WTC11 (cell line): ENCODE results near the gene RPS21. TPM values are rescaled to one million over a fixed set of nuclear protein-coding genes. Genes with fewer than 3 reads are reported as not detected.

Experiments
- ATAC-seq: fragments of 200-7000 bp; cut with Tn5 transposase; 2 replicates; pipeline ENCODE4 v1.10.0; 2021; ENCODE audit warnings: mild to moderate bottlenecking, moderate library complexity
- CTCF ChIA-PET: fragments of 300-600 bp; sonication (Branson Sonifier 250); formaldehyde crosslinking; loops from one replicate; lab custom pipeline; 2021; ENCODE audit warnings: antibody characterized with exemption; lab: Charles Lee
- POLR2A ChIA-PET: fragments of 350-600 bp; sonication (Branson Sonifier 250); formaldehyde crosslinking; loops from one replicate; lab custom pipeline; 2021; ENCODE audit warnings: antibody characterized with exemption; lab: Charles Lee
- DNase-seq: peaks from one replicate; pipeline ENCODE4 v3.0.0; 2021; ENCODE audit warnings: low spot score
- H3K27ac Mint-ChIP-seq: 2 replicates; pipeline ENCODE4 v1.8.0; 2021; ENCODE audit warnings: mixed read lengths
- H3K27me3 Mint-ChIP-seq: 2 replicates; pipeline ENCODE4 v1.8.0; 2021; ENCODE audit warnings: low read depth, mild to moderate bottlenecking, moderate library complexity, mixed read lengths
- H3K36me3 Mint-ChIP-seq: 2 replicates; pipeline ENCODE4 v1.8.0; 2021; ENCODE audit warnings: mixed read lengths
- H3K4me1 Mint-ChIP-seq: 2 replicates; pipeline ENCODE4 v1.8.0; 2022; ENCODE audit warnings: mixed read lengths
- H3K4me3 Mint-ChIP-seq: 2 replicates; pipeline ENCODE4 v1.8.0; 2021; ENCODE audit warnings: mild to moderate bottlenecking, moderate library complexity, mixed read lengths
- H3K9me3 Mint-ChIP-seq: 2 replicates; pipeline ENCODE4 v1.8.0; 2021; ENCODE audit warnings: mixed read lengths
- ELF4 ChIP-seq: sonication (generic); formaldehyde crosslinking; IDR thresholded peaks from 2 replicates; pipeline ENCODE4 v1.8.1; 2022; ENCODE audit warnings: low read depth, mild to moderate bottlenecking, moderate library complexity, missing genetic modification reagents
- GTF2I ChIP-seq: fragments of 250-450 bp; sonication (Bioruptor Pico); conservative IDR thresholded peaks from 2 replicates; pipeline ENCODE4 v1.4.0; 2021; ENCODE audit warnings: mild to moderate bottlenecking
- JUN ChIP-seq: sonication (generic); formaldehyde crosslinking; IDR thresholded peaks from 2 replicates; pipeline ENCODE4 v1.8.0; 2023; ENCODE audit warnings: mild to moderate bottlenecking, missing genetic modification reagents
- KAT7 ChIP-seq: sonication (generic); formaldehyde crosslinking; IDR thresholded peaks from 2 replicates; pipeline ENCODE4 v1.8.1; 2023; ENCODE audit warnings: missing genetic modification reagents, mild to moderate bottlenecking, borderline replicate concordance
- NFYB ChIP-seq: sonication (generic); formaldehyde crosslinking; conservative IDR thresholded peaks from 2 replicates; pipeline ENCODE4 v1.8.0; 2022; ENCODE audit warnings: low read depth, missing genetic modification reagents
- OVOL2 ChIP-seq: fragments of 250-450 bp; sonication (Bioruptor Pico); IDR thresholded peaks from 2 replicates; pipeline ENCODE4 v1.9.0; 2021; ENCODE audit warnings: mild to moderate bottlenecking, borderline replicate concordance
- RELA ChIP-seq: sonication (generic); formaldehyde crosslinking; IDR thresholded peaks from 2 replicates; pipeline ENCODE4 v1.8.1; 2022; ENCODE audit warnings: missing genetic modification reagents, mild to moderate bottlenecking, borderline replicate concordance
- RORB ChIP-seq: fragments of 250-450 bp; sonication (Bioruptor Pico); IDR thresholded peaks from 2 replicates; pipeline ENCODE4 v1.9.0; 2021; ENCODE audit warnings: mild to moderate bottlenecking
- SMAD4 ChIP-seq: sonication (generic); formaldehyde crosslinking; IDR thresholded peaks from 2 replicates; pipeline ENCODE4 v1.8.0; 2022; ENCODE audit warnings: mild to moderate bottlenecking, missing genetic modification reagents
- SOX15 ChIP-seq: fragments of 250-450 bp; sonication (Bioruptor Pico); IDR thresholded peaks from 2 replicates; pipeline ENCODE4 v1.9.0; 2021; ENCODE audit warnings: mild to moderate bottlenecking
- TEAD1 ChIP-seq: sonication (generic); formaldehyde crosslinking; IDR thresholded peaks from 2 replicates; pipeline ENCODE4 v1.8.0; 2022; ENCODE audit warnings: mild to moderate bottlenecking, missing genetic modification reagents
- ZNF396 ChIP-seq: fragments of 250-450 bp; sonication (Bioruptor Pico); IDR thresholded peaks from 2 replicates; pipeline ENCODE4 v1.8.0; 2021; ENCODE audit warnings: mild to moderate bottlenecking, moderate library complexity, borderline replicate concordance
- total RNA-seq: library from RNA; stranded (reverse); gene quantifications from 3 replicates; pipeline ENCODE4 v1.2.3, GENCODE V29; 2021
- TF ChIP-seq, protein P1 (sequence below): sonication (generic); formaldehyde crosslinking; conservative IDR thresholded peaks from 2 replicates; pipeline ENCODE4 v1.8.1; 2023; ENCODE audit warnings: mild to moderate bottlenecking, low read depth, missing genetic modification reagents, moderate library complexity
- TF ChIP-seq, protein P2 (sequence below): sonication (generic); formaldehyde crosslinking; IDR thresholded peaks from 2 replicates; pipeline ENCODE4 v1.8.1; 2023; ENCODE audit warnings: mild to moderate bottlenecking, missing genetic modification reagents, moderate library complexity
- TF ChIP-seq, protein P3 (sequence below): fragments of 250-450 bp; sonication (Bioruptor Pico); IDR thresholded peaks from 2 replicates; pipeline ENCODE4 v1.9.0; 2021; ENCODE audit warnings: mild to moderate bottlenecking, borderline replicate concordance
- TF ChIP-seq, protein P4 (sequence below): sonication (generic); formaldehyde crosslinking; IDR thresholded peaks from 2 replicates; pipeline ENCODE4 v1.8.0; 2022; ENCODE audit warnings: mild to moderate bottlenecking, missing genetic modification reagents
- TF ChIP-seq, protein P5 (sequence below): sonication (generic); formaldehyde crosslinking; IDR thresholded peaks from 2 replicates; pipeline ENCODE4 v1.8.0; 2023; ENCODE audit warnings: missing genetic modification reagents
- TF ChIP-seq, protein P6 (sequence below): fragments of 250-450 bp; sonication (Bioruptor Pico); IDR thresholded peaks from 2 replicates; pipeline ENCODE4 v1.8.0; 2021; ENCODE audit warnings: mild to moderate bottlenecking

RPS21 gene
- total RNA-seq, 1 experiment from 2014 or later, result 2,016 TPM

DNA sequence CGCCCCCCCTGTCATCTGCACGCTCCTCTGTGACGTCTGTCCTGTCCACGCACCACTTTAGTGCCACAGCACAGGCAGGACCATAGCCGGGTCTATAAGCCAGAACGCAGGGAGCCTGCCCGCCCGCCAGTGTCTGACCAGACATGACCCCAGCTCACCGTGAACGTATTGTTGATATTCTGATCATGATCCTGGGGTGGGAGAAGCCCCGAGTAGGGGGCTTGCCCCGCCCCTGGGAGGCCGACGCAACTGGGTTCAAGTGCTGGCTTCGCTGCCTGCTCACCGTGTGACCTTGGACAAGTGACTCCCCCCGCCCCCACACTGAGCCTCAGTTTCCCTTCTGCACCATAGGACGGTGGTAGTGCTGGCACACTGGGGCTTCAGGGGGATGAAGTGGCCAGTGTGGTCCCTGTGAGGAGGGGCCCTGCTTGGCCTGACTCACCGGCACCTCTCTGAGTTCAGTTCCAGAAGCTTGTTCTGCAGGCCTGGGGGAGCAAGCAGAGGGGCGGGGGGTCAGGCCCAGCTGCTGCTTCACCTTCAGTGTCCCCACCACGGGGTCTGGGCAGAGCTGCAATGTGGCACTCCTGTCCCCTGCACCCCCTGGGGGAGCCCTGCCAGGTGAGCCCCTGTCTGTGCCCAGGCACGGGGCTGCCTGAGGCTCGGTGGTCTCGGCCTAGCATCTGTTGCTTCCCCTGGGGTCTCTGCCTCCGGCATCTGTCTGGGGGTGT is 31.2 kb downstream of the RPS21 start:
- DNase-seq (no peak), ATAC-seq (no peak)
- POLR2A ChIA-PET, result no interaction called here
- H3K9me3 Mint-ChIP-seq, result peaks cover 5% of the 10 kb centered on the region
- no peak overlapping the region for H3K27ac Mint-ChIP-seq
- no peaks in the 10 kb centered on the region for H3K4me1 Mint-ChIP-seq
- no peak overlapping the region for H3K4me3 Mint-ChIP-seq
- CTCF ChIA-PET, result interaction anchor here (0.5 to 2.4 kb wide), 2 partner anchors 8 to 35 kb away, joined by 3 to 10 read pairs; no protein-coding TSS in a partner anchor
- no peaks in the 10 kb centered on the region for H3K27me3 Mint-ChIP-seq
- H3K36me3 Mint-ChIP-seq, result no peaks in the 10 kb centered on the region
- TF ChIP-seq JUN (CRISPR knock-in tag) (no peak), SOX15 (CRISPR knock-in tag) (no peak), RORB (CRISPR knock-in tag) (no peak), SMAD4 (no peak), RELA (CRISPR knock-in tag) (no peak)

DNA sequence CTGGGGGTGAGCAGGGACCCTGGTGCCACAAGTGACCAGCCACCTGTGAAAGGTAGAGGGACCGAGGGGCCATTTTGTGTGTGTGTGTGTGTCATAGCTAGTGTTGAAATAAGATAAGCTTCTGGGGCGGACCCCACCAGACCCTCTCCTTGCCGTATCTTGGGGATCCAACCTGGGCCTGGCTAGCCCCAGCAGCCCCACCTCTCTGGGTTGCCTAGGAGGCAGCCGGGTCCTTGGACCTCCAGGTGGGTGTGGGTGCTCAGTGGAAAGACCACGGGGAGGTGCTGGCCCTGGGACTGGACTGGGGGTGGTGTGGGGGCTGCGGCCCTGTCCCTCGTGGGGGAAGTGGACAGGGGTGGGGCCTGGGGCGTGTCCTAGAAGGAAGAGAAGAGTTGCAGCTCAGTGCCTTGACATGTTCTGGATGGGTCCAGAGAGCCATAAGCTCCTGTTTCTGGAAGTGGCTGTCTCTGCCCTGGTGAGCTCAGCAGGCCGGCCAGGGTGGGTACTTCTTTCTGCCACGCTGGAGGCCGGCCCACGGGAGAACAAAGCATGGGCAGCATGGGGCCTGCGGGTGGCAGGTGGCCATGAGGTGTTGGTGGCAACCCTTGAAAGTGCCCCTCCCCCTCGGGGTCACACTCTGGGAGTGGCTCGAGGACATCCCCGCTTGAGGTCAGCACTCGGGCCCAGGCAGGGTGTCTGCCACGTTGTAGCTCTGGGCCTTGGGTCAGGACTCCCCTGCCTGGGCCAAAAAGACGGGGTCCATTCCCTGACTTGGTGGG is 32.0 kb downstream of the RPS21 start:
- ChIA-PET POLR2A (no interaction called here), CTCF (interaction anchor here (0.5 to 2.4 kb wide), 2 partner anchors 9 to 36 kb away, joined by 3 to 10 read pairs; no protein-coding TSS in a partner anchor)
- H3K36me3 Mint-ChIP-seq, result no peaks in the 10 kb centered on the region
- no peak overlapping the region for H3K27ac Mint-ChIP-seq
- no peaks in the 10 kb centered on the region for H3K27me3 Mint-ChIP-seq
- no peaks in the 10 kb centered on the region for H3K4me1 Mint-ChIP-seq
- no peak for ATAC-seq
- TF ChIP-seq TEAD1 (CRISPR knock-in tag), result no peak
- TF ChIP-seq, protein P1, sequence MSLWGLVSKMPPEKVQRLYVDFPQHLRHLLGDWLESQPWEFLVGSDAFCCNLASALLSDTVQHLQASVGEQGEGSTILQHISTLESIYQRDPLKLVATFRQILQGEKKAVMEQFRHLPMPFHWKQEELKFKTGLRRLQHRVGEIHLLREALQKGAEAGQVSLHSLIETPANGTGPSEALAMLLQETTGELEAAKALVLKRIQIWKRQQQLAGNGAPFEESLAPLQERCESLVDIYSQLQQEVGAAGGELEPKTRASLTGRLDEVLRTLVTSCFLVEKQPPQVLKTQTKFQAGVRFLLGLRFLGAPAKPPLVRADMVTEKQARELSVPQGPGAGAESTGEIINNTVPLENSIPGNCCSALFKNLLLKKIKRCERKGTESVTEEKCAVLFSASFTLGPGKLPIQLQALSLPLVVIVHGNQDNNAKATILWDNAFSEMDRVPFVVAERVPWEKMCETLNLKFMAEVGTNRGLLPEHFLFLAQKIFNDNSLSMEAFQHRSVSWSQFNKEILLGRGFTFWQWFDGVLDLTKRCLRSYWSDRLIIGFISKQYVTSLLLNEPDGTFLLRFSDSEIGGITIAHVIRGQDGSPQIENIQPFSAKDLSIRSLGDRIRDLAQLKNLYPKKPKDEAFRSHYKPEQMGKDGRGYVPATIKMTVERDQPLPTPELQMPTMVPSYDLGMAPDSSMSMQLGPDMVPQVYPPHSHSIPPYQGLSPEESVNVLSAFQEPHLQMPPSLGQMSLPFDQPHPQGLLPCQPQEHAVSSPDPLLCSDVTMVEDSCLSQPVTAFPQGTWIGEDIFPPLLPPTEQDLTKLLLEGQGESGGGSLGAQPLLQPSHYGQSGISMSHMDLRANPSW, result no peak
- TF ChIP-seq GTF2I (CRISPR knock-in tag), result no peak
- TF ChIP-seq, protein P2, sequence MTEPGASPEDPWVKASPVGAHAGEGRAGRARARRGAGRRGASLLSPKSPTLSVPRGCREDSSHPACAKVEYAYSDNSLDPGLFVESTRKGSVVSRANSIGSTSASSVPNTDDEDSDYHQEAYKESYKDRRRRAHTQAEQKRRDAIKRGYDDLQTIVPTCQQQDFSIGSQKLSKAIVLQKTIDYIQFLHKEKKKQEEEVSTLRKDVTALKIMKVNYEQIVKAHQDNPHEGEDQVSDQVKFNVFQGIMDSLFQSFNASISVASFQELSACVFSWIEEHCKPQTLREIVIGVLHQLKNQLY (CRISPR knock-in tag), result no peak
- no peak for TF ChIP-seq NFYB (CRISPR knock-in tag)
- no peak for TF ChIP-seq RELA (CRISPR knock-in tag)
- TF ChIP-seq, protein P3, sequence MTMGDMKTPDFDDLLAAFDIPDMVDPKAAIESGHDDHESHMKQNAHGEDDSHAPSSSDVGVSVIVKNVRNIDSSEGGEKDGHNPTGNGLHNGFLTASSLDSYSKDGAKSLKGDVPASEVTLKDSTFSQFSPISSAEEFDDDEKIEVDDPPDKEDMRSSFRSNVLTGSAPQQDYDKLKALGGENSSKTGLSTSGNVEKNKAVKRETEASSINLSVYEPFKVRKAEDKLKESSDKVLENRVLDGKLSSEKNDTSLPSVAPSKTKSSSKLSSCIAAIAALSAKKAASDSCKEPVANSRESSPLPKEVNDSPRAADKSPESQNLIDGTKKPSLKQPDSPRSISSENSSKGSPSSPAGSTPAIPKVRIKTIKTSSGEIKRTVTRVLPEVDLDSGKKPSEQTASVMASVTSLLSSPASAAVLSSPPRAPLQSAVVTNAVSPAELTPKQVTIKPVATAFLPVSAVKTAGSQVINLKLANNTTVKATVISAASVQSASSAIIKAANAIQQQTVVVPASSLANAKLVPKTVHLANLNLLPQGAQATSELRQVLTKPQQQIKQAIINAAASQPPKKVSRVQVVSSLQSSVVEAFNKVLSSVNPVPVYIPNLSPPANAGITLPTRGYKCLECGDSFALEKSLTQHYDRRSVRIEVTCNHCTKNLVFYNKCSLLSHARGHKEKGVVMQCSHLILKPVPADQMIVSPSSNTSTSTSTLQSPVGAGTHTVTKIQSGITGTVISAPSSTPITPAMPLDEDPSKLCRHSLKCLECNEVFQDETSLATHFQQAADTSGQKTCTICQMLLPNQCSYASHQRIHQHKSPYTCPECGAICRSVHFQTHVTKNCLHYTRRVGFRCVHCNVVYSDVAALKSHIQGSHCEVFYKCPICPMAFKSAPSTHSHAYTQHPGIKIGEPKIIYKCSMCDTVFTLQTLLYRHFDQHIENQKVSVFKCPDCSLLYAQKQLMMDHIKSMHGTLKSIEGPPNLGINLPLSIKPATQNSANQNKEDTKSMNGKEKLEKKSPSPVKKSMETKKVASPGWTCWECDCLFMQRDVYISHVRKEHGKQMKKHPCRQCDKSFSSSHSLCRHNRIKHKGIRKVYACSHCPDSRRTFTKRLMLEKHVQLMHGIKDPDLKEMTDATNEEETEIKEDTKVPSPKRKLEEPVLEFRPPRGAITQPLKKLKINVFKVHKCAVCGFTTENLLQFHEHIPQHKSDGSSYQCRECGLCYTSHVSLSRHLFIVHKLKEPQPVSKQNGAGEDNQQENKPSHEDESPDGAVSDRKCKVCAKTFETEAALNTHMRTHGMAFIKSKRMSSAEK, result no peak
- TF ChIP-seq, protein P4, sequence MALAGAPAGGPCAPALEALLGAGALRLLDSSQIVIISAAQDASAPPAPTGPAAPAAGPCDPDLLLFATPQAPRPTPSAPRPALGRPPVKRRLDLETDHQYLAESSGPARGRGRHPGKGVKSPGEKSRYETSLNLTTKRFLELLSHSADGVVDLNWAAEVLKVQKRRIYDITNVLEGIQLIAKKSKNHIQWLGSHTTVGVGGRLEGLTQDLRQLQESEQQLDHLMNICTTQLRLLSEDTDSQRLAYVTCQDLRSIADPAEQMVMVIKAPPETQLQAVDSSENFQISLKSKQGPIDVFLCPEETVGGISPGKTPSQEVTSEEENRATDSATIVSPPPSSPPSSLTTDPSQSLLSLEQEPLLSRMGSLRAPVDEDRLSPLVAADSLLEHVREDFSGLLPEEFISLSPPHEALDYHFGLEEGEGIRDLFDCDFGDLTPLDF, result no peak
- no peak for TF ChIP-seq OVOL2 (CRISPR knock-in tag)
- no peak for TF ChIP-seq ZNF396 (CRISPR knock-in tag)
- no peak for TF ChIP-seq KAT7 (CRISPR knock-in tag)
- TF ChIP-seq ELF4 (CRISPR knock-in tag), result no peak
- TF ChIP-seq, protein P5, sequence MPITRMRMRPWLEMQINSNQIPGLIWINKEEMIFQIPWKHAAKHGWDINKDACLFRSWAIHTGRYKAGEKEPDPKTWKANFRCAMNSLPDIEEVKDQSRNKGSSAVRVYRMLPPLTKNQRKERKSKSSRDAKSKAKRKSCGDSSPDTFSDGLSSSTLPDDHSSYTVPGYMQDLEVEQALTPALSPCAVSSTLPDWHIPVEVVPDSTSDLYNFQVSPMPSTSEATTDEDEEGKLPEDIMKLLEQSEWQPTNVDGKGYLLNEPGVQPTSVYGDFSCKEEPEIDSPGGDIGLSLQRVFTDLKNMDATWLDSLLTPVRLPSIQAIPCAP (CRISPR knock-in tag), result no peak
- TF ChIP-seq, protein P6, sequence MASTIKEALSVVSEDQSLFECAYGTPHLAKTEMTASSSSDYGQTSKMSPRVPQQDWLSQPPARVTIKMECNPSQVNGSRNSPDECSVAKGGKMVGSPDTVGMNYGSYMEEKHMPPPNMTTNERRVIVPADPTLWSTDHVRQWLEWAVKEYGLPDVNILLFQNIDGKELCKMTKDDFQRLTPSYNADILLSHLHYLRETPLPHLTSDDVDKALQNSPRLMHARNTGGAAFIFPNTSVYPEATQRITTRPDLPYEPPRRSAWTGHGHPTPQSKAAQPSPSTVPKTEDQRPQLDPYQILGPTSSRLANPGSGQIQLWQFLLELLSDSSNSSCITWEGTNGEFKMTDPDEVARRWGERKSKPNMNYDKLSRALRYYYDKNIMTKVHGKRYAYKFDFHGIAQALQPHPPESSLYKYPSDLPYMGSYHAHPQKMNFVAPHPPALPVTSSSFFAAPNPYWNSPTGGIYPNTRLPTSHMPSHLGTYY (CRISPR knock-in tag), result no peak
- TF ChIP-seq, all 79 proteins: peak for 0
- Mint-ChIP-seq H3K4me3 (no peak overlapping the region), H3K9me3 (peaks cover 5% of the 10 kb centered on the region)
- no peak for DNase-seq
